GM18499 (cell line): Measurements from ENCODE around the gene FAR1.
"Not testable (repeated sequence)": the region's sequence is repeated elsewhere in the genome, so short reads cannot be mapped to it uniquely, and the experiment has no call there.

Experiments used
- ATAC-seq: cut with Tn5 transposase; IDR thresholded peaks from one replicate; pipeline ENCODE4 v1.9.1; 2021; ENCODE audit warnings: moderate number of reproducible peaks; ENCODE audit not compliant: insufficient read depth, unreplicated experiment

The FAR1 gene

DNA sequence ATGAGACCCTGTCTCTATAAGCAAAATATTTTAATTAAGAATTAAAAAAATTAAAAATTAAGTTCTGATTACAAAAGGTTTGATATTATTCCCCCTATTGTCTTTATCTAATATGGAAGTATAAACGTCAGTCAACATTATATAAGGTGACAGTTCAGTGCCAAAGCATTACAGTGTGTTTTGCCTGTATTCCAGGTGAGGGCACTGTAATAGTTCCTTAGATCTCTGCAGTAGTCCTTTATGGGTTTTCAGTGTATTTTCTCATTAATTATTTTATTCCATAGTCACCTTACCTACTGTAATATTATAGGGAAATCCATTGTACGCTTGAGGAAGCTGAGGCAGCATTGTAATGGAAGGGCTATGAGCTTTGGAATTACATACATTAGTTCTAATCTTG, 33.0 kb downstream of the FAR1 start:
- ATAC-seq, result no peak

DNA sequence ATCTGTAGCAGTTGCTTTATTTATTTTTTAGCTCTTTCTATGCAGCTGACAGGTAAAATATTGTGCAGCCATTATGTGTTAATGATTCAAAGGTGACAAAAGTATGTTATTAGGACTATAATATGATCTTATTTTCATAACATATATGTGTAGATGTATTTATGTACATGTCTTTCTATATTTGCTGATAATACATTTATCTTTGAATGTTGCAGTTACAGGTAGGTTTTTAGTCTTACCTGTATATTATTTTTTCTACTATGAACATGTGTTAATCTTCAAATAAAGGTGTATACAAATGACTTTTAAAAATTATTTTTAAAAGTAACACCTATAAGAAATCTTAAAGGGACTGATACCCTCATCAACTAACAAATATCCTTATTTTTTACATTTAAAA, 33.6 kb downstream of the FAR1 start:
- ATAC-seq, result no peak

DNA sequence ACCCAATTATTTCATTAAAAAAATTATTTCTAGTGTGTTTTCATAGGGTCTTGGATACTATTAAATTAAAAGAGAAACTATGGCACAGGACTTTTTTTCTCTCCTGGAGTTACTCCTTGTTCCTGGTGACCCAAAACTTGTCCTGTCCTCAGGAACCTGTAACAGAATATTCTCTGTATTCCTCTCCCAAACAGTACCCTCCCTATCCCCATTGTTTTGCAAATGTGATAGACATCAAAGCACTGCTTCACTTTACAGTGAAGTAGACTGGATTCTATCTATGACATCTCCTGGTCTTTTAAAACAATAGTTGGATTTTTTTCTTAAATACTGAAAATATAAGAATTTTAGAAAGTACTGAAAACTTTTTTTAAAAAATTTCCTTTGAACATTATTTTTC, 37.2 kb downstream of the FAR1 start:
- ATAC-seq, result no peak

DNA sequence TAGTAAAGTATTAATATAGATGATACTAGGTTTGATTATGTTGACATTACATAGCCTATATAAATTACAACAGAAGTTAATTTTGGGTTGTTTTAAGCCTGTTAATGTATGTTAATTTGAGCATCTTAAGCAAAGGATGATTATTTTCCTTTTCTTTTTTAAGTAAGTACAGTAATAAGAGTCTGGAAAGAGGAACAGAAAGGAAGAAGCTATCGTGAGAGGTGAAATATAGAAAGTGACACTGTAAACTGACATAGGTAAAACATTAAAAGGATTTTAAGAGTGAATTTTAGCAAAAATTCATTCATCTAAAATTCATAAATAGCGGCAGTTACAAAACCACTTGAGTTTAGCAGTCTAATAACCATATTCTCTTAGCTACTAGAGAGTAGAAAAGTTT, 45.5 kb downstream of the FAR1 start:
- ATAC-seq, result no peak

DNA sequence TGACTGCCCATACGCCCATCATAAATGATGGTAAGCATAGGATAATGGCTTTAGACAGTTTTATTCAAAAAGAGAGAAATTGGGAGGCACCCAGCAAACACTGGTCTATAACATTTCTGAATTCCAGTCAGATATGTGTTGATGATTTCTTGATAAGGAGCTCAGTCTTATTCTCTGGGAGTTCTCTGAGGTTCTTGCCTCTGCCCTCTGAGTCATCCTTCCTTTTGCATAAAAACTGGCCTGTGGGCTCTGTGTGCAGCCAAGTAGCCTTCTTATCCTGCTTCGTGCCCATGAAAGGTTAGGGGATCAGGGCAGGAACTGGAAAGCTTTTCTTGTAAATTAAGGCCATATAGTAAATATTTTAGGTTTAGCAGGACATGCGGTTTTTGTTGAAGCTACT, 48.9 kb downstream of the FAR1 start:
- no peak for ATAC-seq

DNA sequence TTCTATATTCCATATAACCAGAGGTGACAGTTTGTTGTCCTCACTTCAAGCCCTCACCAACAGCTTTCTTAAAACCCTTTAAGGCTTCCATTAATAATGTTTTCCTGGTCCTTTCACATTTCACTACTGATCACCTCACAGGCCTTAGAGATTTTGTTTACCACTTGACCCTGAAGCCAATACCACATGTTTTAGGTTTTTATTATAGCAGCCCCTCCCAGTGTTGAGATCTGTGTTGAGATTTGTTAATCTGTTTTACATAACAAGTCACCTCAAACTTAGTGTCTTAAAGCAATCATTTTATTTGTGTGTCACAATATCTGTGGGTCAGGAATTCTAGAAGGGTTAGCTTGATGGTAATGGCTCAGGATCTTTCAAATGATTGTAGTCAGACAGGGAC, 49.9 kb downstream of the FAR1 start:
- ATAC-seq, result no peak

DNA sequence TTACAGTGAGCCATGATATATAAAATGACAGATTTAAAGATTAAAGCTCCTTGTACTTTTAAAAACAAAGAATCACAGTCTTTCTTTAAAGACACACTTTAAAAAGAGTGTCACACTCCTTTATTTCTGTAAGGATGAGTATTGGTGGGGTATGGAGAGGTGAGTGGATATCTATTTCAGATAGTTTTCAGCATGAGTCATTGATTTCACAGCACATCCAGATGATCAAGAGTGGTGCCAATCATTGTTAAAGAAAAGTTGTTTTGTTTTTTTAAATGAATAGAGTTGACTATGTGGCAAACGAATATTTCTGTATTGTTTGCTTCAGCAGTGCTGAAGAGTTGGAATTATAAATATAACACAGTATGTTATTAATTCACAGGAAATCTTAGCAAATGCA, 52.5 kb downstream of the FAR1 start:
- no peak for ATAC-seq

DNA sequence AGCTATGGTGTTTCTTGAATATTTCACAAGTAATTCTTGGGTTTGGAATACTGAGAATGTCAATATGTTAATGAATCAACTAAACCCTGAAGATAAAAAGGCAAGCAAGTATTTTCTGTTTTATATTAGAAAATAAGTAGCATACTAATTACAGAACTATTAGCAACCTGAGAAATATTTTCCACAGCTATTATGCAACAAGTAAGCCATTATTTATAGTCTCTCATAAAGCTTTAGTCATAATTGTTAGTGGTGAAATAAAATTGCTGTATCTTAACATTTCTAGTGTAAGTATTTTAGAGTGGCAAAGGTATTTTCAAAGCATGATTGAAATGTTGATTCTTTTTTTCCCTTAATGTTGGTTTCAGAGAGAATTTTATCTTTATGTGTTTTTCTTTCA, 53.3 kb downstream of the FAR1 start:
- ATAC-seq, result no peak

DNA sequence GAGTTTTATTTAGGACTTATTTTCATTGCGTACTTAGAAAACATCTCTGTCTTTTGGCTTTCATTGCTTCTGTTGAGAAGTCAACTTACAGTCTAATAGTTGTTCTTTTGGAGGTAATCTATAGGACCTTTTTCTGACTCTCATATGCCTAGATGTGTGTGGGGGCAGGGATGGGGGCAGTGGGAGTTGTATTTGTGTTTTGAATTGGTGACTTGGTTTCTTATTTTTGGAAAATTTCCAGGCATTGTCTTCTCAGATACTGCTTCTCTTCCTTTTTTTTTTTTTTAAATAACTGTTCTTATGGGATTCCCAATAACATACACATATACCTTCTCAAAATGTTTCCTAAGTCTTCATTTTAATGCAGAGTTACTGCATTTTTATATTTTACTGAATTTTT, 58.0 kb downstream of the FAR1 start:
- ATAC-seq, result no peak

DNA sequence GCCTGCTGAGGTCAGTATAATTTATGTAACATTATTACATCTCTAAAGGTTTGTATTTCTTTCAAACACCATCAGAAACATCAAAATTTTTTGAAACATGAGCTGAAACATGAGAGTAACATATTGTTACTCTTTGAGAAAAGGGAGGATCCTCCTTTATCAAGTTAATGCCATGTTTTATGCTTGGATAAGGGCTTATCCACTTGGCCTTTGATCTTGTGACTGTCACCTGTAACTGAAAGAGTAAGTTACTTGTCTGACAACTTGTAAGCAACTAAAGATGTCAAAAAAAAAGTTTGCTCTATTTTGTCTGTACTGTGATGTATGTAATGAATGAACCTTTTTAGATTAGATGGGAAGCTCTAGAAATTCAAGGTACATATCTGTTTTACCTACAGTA, 59.6 kb downstream of the FAR1 start:
- ATAC-seq, result no peak

DNA sequence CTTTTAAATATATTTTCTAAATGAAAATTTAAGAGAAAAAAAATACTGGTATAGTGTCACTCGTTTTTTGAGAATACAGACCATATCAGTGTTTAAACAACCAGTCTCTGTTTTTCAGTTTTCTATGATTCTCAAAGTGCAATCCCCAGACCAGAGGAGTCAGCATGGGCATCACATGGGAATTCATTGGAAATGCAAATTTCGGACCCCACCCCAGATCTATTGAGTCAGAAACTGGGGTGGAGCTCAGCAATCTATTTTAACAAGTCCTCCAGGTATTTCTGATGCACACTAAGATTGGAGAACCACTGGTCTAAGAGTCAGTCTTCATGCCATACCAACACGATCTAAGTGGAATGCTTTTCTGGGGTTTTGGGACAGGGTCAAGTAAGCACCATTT, 66.1 kb downstream of the FAR1 start:
- ATAC-seq, result no peak

DNA sequence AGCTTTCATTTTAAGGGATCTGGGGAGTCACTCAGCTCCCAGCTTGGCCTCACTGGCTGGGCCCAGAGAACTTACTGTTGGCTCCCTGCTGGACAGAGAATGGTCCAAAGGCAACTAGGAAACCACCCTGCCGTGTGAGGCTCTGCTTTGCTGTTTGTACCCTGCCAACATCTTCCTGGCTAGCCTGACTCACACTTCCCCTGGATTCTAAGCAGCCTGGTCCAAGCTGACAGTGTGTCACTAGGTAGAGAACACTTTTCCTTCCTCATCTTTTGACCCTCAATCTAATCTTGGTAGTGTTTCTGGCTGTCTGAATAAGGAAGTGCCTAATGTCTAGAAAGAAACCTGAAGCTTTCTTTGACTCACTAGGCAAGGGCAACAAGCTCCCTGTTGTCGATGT, 76.7 kb downstream of the FAR1 start:
- ATAC-seq, result no peak

DNA sequence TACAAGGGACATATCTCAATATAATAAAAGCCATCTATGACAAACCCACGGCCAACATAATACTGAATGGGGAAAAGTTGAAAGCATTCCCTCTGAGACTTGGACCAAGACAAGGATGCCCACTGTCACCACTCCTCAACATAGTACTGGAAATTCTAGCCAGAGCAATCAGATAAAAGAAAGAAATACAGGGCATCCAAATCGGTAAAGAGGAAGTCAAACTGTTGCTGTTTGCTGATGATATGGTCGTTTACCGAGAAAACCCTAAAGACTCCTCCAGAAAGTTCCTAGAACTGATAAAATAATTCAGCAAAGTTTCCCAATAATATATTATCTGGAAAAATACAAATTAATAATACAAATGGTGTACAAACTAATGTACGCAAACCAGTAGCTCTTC, 84.8 kb downstream of the FAR1 start:
- ATAC-seq, result not testable (repeated sequence)

DNA sequence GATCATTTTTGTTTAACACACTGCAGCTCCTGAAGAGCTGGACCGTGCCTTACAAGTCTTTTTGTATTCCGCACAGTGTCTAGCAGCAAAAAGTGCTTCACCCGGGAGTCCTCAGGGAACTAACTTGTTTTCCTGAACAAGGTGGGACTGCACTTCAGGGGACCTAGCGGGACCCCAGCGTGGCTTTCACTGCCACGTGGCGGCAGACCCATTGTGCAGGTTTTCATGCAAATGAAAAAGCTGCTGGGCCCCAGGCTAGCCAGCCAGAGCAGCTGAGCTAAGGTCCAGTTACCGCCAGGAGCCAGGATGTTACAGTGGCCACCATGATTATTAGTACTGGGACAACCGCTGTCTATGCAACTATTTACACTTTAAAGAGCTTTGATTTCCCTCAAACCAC, 90.6 kb downstream of the FAR1 start:
- no peak for ATAC-seq

DNA sequence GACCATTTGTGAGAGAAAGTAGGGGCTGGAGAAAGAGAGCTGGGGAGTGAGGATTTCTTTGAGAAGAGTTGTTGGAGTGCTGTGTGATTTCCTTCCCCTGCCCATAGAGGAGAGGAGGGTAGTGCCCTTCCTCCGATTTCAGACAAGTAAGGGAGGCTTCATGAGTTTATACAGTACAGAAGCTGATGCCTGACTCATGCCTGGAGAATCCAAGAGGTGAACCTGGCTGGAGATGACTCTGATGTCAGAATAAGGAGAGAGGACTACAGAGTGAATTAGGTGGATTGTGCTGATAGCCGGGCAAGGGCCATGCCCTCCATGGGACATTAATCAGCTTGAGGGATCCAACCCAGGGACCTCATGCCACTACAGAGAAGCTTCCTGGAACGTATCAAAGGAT, 91.6 kb downstream of the FAR1 start:
- ATAC-seq, result no peak

DNA sequence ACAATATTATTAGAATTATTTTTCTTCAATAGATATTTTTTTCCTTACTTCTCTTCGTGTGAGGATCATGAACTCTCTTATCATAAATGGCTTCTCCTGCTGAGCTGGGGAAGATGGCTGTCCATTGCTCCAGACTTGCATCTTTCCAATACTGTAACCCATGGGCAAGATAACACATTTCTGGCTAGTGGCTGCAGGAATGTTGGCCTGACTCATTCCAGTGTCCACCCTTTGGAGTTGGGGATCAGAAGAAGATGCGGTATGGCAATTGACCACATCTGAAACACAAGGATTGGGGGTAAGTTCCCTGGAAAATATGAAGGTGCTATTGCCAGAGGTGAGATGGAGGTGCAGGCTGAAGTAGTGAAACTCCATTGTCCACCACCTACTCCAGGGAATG, 92.8 kb downstream of the FAR1 start:
- ATAC-seq, result no peak

DNA sequence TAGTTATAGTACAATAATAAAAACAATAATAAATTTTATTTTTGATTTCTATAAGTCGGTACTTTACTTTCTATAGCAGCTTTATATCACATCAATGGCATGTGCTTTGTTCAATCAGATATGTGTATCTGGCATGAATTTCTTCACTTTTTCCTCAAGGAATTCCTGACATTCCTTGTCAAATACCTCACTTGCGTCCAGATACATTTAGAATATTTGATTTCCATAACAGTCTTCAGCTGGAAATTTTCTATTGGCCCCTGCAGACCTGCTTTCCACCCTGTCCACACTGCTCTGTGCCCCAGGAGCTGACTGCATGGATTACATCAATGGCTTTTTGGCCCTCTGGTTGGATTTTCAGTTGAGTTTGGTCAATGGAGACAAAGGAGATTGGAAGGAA, 93.2 kb downstream of the FAR1 start:
- no peak for ATAC-seq

DNA sequence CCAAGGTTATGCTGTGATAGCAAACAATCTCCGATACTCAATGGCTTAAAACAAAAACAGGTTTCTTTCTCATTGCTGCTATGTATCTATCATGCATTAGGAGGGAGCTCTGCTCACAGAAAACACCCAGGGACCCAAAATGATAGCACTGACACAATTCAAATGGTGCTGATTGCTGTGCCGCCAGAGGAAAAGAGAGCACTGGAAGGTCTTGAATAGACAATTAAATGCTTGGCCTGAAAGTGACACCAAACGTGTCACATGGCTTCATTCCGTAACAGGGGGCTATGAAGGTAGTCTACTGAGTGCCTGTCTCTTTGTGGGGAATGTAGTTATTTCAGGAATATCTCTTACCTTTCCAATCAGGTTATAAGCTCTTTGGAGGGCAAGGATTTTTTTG, 94.2 kb downstream of the FAR1 start:
- no peak for ATAC-seq

DNA sequence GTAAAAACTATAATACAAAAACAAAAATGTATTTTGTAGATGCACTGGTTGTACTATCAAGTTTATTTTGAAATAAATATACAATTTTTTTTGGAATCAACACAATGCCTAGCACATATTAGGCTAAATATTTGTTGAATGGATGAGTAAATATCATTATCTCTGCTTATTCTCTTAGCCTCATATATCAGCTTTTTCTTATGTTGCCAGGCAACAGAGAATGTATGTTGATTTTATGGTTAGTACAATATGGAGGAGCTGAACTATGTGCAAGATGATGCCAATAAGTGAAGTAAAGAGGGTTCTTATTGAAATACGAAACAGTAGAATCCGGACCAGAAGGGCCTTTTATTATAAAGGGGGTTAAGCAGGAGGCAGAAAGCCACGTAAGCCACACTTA, 94.9 kb downstream of the FAR1 start:
- ATAC-seq, result no peak

DNA sequence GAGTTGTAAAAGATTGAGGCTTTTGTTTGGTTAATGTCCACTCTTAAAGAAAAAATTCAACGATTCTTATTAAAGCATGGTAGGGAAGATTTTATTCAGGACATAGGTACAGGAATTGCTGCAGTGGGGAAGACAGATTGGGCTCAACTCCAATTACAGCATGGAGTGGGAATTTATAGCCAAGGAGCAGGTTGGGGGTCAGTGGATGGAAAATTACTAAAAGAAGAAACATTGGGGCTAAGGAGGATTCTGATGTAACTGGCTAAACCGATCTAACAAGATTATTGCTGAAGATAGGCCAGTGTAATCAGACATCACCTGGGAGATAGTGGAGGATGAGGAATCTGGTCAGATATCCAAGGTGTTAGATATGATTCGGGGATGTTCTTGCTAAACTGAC, 97.4 kb downstream of the FAR1 start:
- ATAC-seq, result no peak

DNA sequence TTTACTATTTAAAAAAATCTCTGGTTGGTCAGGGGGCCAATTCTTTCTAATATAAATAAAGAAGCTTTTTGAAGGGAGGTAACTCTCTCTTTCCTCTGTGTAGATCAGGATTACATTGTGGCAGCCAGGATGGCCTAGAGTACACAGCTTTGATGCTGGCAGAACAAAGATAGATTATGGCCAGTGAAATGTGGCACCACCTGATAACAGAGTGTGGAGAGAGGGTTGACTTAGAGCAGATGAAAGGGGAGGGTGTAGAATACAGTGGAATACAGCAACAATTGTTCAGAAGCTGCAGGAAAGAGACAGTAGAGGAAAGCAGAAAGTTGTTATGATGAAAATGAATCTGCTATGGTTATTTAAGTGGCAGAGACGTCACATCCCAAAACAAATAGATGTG, 99.0 kb downstream of the FAR1 start:
- ATAC-seq, result no peak

DNA sequence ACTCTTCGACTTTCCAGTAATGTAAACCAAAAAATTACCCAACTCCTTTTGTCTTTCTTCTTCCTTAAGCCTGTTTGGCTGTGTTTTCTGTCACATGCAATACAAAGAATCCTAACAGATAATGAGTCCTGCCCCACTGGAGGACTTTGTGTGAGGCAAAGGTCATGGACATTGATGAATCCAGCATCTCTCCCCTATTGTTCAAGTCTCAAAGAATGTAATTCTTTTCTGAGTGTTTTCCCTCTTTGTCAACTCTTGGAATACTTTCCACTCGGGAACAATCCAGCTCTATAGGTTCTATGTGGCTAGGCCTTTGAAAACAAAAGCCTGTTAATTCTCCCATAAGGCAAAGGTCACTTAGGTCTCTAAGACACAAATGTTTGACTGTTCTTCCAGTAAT, 100.7 kb downstream of the FAR1 start:
- ATAC-seq, result no peak

DNA sequence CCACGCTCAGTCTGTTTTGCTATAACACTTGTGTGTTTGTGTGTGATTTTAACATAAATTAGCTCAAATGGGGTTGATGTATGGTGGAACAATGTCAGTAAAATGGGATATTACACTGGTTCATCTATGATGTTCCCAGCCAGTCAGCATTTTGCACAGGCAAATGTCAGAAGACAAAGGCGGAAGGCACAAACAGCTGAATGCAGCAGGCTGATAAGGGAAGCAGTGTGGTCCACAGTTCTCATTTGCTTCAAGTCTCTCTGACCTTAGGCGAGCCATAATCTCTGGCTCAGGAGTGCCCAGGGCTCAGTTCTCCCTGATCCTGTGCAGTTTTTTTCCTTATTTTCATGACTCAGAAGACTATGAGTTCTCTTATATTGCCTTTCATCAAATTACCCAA, 102.7 kb downstream of the FAR1 start:
- no peak for ATAC-seq
